GM13976 (cell line): ENCODE data around the gene HDAC3.

Experiments used
- DNase-seq: peaks from one replicate; pipeline ENCODE4 v3.0.0; 2012; ENCODE audit warnings: low spot score
- CTCF ChIP-seq: IDR thresholded peaks from 2 replicates; pipeline ENCODE4 v1.5.1; 2012; ENCODE audit warnings: borderline replicate concordance, mild to moderate bottlenecking; ENCODE audit not compliant: insufficient read depth; ENCODE audit errors: extremely low read depth, missing control alignments, control extremely low read depth
- in situ Hi-C: fragments of 300-500 bp; cut with MboI; formaldehyde crosslinking; loops from one replicate; pipeline ENCODE4 v1.12.0; 2022; ENCODE audit warnings: low sequenced_read_pairs, mixed read lengths, inconsistent platforms; ENCODE audit not compliant: unreplicated experiment

The HDAC3 gene

DNA sequence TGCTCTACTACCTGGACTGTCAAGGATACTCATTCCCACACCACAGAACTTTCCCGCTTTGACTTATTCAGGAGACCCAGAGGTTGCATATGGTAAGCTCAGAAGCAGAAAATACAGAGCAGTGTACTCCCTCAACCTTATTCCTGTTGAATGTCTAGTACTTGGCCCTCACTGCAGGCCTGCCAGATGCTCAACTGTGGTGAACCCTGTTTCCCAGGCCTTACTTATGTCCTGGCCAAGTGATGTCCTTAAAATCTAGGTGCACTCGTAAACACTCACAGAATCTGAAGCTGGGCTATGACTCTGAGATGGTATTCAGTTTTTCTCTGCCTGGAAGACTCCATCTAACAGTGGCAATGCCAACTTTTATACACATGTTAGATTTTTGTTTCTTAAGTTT is 38.8 kb downstream of the HDAC3 start:
- in situ Hi-C loops, result no loop called here

DNA sequence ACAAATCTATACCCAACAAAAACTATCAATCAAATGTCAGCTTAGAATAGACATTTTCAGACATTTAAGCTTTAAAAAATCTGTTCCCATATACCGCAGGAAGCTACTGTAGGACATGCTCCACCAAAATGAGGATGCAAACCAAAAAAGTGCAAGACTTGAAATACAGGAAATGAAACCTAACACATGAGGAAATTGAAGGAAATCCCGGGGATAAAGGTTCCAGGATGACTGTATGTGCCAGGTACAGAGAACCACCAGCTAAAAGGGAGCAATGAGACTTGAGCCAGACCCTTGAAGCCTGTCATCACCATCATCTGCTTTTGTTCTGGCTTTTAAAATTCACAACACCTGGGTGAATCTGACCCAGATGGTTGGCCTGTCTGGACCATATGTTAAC is 39.3 kb downstream of the HDAC3 start:
- in situ Hi-C loops, result no loop called here
- DNase-seq, result no peak
- no peak for TF ChIP-seq CTCF

More for the DNA sequence above, 38.8 kb downstream of the HDAC3 start:
- no peak for TF ChIP-seq CTCF
- no peak for DNase-seq

- no peak for TF ChIP-seq CTCF
- in situ Hi-C loops, result no loop called here
- DNase-seq, result no peak
Observed at GRCh38 chr5:141596867-141597266, 39.8 kb downstream of the HDAC3 start.

DNA sequence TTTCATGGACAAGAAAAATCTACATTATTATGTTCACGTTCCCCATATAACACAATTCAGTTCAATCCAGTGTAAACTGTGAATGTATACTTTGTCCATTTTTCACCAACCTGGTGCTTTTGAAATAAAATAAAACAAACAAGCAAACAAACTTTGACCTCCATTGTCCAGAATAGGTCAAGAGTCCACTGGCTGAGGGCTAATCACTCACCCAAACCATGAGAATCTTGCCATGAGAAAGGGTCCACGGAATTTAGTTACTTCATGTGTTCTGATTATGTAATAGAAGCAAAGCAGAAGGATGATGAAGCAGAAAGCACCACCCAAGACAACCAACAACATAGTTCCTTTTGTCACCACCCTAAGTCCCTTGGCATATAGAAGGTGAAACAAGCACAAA is 46.5 kb downstream of the HDAC3 start:
- no peak for DNase-seq
- no peak for TF ChIP-seq CTCF
- in situ Hi-C loops, result no loop called here

- no peak for TF ChIP-seq CTCF
- DNase-seq, result no peak
- in situ Hi-C loops, result no loop called here
Observed at GRCh38 chr5:141586246-141586645, 50.4 kb downstream of the HDAC3 start.

GRCh38 chr5:141585594-141585993 is 51.1 kb downstream of the HDAC3 start:
- in situ Hi-C loops, result no loop called here
- no peak for TF ChIP-seq CTCF
- no peak for DNase-seq

GRCh38 chr5:141574122-141574510 is 62.5 kb downstream of the HDAC3 start:
- in situ Hi-C loops, result no loop called here
- no peak for DNase-seq
- no peak for TF ChIP-seq CTCF
